Natural killer cell treated with Interleukin-12 subunit alpha and Interleukin-12 subunit beta and Interleukin-15 and Interleukin-18, amount 100 ng/mL, for 72 hours (primary cell): ENCODE data around the gene PCDH8. TPM values are rescaled to one million over a fixed set of nuclear protein-coding genes. Genes with fewer than 3 reads are reported as not detected.
A peak's percentile ranks its signal among the peaks of the same experiment; 100 is the strongest.

ENCODE experiments used
- ATAC-seq, 2 donors: fragments of 150-1000 bp; cut with Tn5 transposase in 1 of 2; sonication (Bioruptor Pico), chemical (Tn5 transposase) in 1 of 2; 2 replicates each; pipeline ENCODE4 v1.10.0; 2021
- DNase-seq: peaks from one replicate; pipeline ENCODE4 v3.0.0; 2022; ENCODE audit warnings: low spot score
- H3K27ac Mint-ChIP-seq, 2 donors: 1 replicate in 1 of 2; 2 replicates in 1 of 2; pipeline ENCODE4 v1.8.0; 2022; ENCODE audit warnings: mixed read lengths in 2 of 2, mild to moderate bottlenecking in 1 of 2, moderate library complexity in 1 of 2
- H3K27me3 Mint-ChIP-seq, 2 donors: 1 replicate in 1 of 2; 2 replicates in 1 of 2; pipeline ENCODE4 v1.8.0; 2022; ENCODE audit warnings: mixed read lengths in 2 of 2
- H3K36me3 Mint-ChIP-seq: one replicate; pipeline ENCODE4 v1.8.0; 2022; ENCODE audit warnings: mixed read lengths
- H3K4me1 Mint-ChIP-seq, 2 donors: 1 replicate in 1 of 2; 2 replicates in 1 of 2; pipeline ENCODE4 v1.8.0; 2022; ENCODE audit warnings: low read depth in 2 of 2, mixed read lengths in 2 of 2, mild to moderate bottlenecking in 1 of 2
- H3K4me3 Mint-ChIP-seq: one replicate; pipeline ENCODE4 v1.8.0; 2022; ENCODE audit warnings: mixed read lengths
- H3K9me3 Mint-ChIP-seq: 2 replicates; pipeline ENCODE4 v1.8.0; 2022; ENCODE audit warnings: mixed read lengths
- total RNA-seq, 2 donors: library from RNA; stranded (reverse); gene quantifications; one replicate each; pipeline ENCODE4 v1.2.3, GENCODE V29; 2022

Gene PCDH8
- total RNA-seq, 2 donors from 2014 or later = not detected

GRCh38 chr13:52846567-52847321, 1.7 kb downstream of the PCDH8 start:
- no peak for DNase-seq
- no peak overlapping the region for H3K27ac Mint-ChIP-seq
- H3K9me3 Mint-ChIP-seq = no peaks in the 10 kb centered on the region
- H3K36me3 Mint-ChIP-seq = peaks cover 16% of the 10 kb centered on the region
- H3K27me3 Mint-ChIP-seq = peaks cover 37 to 45% of the 10 kb centered on the region in 2 donors
- peak; percentile 47 to 62 for ATAC-seq
- H3K4me1 Mint-ChIP-seq = peaks cover 7 to 10% of the 10 kb centered on the region in 2 donors
- H3K4me3 Mint-ChIP-seq = no peak overlapping the region

GRCh38 chr13:52845766-52846566, 2.5 kb downstream of the PCDH8 start:
- Mint-ChIP-seq H3K9me3 (no peaks in the 10 kb centered on the region), H3K27me3 (peaks cover 41 to 45% of the 10 kb centered on the region in 2 donors), H3K4me3 (no peak overlapping the region), H3K4me1 (peaks cover 7 to 10% of the 10 kb centered on the region in 2 donors), H3K27ac (no peak overlapping the region), H3K36me3 (peaks cover 16% of the 10 kb centered on the region)
- ATAC-seq (peak in 1 of 2 donors; percentile 41), DNase-seq (peak; percentile 64)

DNA sequence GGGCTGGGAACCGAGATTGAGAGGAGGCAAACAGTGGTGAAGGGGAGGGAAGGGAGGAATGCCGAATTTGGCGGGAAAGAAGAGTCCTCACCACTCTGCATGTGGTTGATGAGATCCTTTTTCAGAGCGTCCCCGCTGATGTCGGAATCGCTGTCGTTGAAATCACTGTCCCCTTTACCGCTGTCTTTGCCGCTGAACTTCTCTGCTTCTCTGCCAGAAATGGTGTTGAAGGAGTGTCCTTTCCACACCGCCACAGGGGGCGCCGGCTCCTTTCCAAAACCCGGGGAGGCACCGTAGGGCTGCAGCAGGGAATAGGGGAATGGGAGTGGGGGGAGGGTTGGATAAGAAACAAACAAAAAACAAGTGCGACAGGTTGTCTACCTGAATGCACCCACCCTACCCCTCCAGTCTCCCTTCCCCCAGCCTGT, 3.1 kb downstream of the PCDH8 start:
- H3K27ac Mint-ChIP-seq = no peak overlapping the region
- no peak for DNase-seq
- H3K4me3 Mint-ChIP-seq = no peak overlapping the region
- no peaks in the 10 kb centered on the region for H3K9me3 Mint-ChIP-seq
- peaks cover 42 to 44% of the 10 kb centered on the region in 2 donors for H3K27me3 Mint-ChIP-seq
- ATAC-seq = no peak
- H3K4me1 Mint-ChIP-seq = peaks cover 7 to 10% of the 10 kb centered on the region in 2 donors
- H3K36me3 Mint-ChIP-seq = peaks cover 16% of the 10 kb centered on the region

DNA sequence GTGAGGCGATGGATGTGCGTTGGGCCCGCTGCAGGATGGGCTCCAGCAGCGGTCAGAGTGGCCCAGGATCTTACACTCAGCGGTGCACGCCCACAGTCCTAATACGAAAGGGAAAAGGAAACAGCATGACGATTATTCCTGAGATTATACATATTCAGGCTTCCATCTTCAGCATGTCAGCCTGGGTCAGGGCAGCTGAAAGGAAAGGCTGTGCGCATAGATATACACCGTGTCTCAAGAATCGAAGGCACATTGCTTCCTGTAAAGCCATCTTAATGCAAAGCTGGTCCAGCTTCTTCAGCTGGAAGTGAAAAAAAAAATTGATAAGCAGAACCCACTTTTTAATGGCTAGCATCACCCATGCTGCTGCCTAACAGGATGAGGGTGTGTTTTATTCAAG, 3.6 kb downstream of the PCDH8 start:
- Mint-ChIP-seq H3K27me3 (peaks cover 43 to 44% of the 10 kb centered on the region in 2 donors), H3K4me3 (no peak overlapping the region), H3K4me1 (peaks cover 6 to 7% of the 10 kb centered on the region in 2 donors), H3K27ac (no peak overlapping the region), H3K9me3 (no peaks in the 10 kb centered on the region), H3K36me3 (peaks cover 13% of the 10 kb centered on the region)
- ATAC-seq (no peak), DNase-seq (no peak)

DNA sequence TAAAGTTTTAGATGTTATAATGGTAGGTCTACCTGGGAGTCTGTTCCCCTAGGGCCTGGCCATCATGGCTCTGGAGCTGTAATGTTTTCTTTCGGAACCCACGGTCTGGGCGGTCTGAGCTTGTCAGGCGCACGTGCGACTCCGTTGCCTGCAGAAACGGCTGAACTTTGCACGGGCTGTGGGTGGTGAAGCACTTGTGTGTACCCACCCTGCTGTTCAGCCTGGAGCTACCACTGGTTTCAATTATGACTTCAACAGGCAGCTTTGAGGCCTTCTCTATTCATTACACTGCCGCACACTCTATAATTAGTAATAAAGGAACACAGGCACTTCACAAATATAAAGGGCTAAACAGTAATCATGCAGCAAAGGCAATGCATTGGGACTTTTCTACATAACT, 6.0 kb downstream of the PCDH8 start:
- no peaks in the 10 kb centered on the region for H3K36me3 Mint-ChIP-seq
- H3K27ac Mint-ChIP-seq = no peak overlapping the region
- no peak for DNase-seq
- ATAC-seq = no peak
- H3K27me3 Mint-ChIP-seq = peaks cover 35 to 47% of the 10 kb centered on the region in 2 donors
- no peak overlapping the region for H3K4me3 Mint-ChIP-seq
- H3K4me1 Mint-ChIP-seq = peaks cover 5 to 7% of the 10 kb centered on the region in 2 donors
- H3K9me3 Mint-ChIP-seq = no peaks in the 10 kb centered on the region

- H3K9me3 Mint-ChIP-seq = no peaks in the 10 kb centered on the region
- H3K27ac Mint-ChIP-seq = no peak overlapping the region
- H3K27me3 Mint-ChIP-seq = peaks cover 32 to 52% of the 10 kb centered on the region in 2 donors
- DNase-seq = no peak
- ATAC-seq = no peak
- H3K4me3 Mint-ChIP-seq = no peak overlapping the region
- H3K4me1 Mint-ChIP-seq = peaks cover 5 to 6% of the 10 kb centered on the region in 2 donors
- H3K36me3 Mint-ChIP-seq = no peaks in the 10 kb centered on the region
Measured at GRCh38 chr13:52840066-52840465, 8.4 kb downstream of the PCDH8 start.

DNA sequence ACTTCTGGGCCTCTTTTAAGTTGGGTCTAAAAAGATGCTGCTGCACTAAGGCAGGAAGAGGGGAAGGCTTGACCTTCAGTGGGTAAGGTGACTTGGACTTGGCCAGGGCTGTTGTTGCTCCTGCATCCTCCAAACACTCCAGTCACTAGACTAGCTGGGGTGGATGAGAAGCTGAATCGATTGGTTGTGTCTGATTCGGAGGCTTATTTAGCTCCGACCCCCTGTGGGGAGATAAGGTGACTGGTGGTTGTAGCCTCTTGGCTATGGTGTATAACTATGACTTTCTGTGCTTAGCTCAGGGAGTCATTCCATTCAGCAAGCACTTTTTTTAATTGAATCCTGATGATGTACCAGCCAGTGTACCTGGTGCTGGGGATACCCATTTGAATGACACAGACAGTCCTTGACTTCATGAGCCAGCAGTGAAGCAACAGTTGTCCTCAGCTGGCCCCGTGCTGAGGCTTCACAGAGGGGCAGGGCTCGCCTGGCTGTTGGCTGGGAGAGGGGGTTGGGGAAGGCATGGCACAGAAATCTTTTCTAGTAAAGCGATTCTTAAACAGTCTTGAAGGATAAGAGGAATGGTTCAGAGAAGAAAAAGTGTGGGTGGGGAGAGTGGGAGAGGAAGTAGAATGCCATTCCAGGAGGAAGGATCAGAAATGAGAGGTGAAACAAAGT, 9.9 kb downstream of the PCDH8 start:
- no peaks in the 10 kb centered on the region for H3K4me1 Mint-ChIP-seq
- H3K9me3 Mint-ChIP-seq = no peaks in the 10 kb centered on the region
- peaks cover 26 to 42% of the 10 kb centered on the region in 2 donors for H3K27me3 Mint-ChIP-seq
- DNase-seq (no peak), ATAC-seq (no peak)
- H3K4me3 Mint-ChIP-seq = no peak overlapping the region
- H3K36me3 Mint-ChIP-seq = no peaks in the 10 kb centered on the region
- no peak overlapping the region for H3K27ac Mint-ChIP-seq

DNA sequence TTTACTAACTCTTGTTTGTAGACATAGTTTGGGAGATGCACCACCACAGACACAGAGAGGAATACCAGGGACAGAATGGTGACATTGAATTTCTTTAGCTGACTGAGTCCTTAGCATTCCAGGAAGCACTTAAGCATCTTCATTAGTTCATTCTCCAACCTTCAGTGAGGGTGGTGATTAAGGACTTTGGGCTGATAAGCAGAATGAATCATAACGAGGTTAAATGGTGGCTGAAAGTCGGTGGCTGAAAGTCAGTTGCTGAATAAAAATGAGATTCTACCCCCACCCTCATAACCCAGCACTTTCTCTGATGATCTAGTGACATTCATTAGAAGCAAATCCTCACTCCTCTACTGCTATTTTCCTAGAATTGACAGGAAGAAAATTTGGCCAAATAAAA, 10.6 kb downstream of the PCDH8 start:
- no peak for DNase-seq

GRCh38 chr13:52835071-52835839, 13.2 kb downstream of the PCDH8 start:
- no peaks in the 10 kb centered on the region for H3K9me3 Mint-ChIP-seq
- no peak for ATAC-seq
- H3K4me3 Mint-ChIP-seq = no peak overlapping the region
- H3K36me3 Mint-ChIP-seq = no peaks in the 10 kb centered on the region
- no peak overlapping the region for H3K27ac Mint-ChIP-seq
- H3K4me1 Mint-ChIP-seq = no peaks in the 10 kb centered on the region
- H3K27me3 Mint-ChIP-seq = peaks cover 19 to 49% of the 10 kb centered on the region in 2 donors
- DNase-seq = no peak

More for the DNA sequence above, 10.6 kb downstream of the PCDH8 start:
- Mint-ChIP-seq H3K4me1 (no peaks in the 10 kb centered on the region), H3K36me3 (no peaks in the 10 kb centered on the region), H3K27me3 (peaks cover 20 to 35% of the 10 kb centered on the region in 2 donors), H3K27ac (no peak overlapping the region), H3K4me3 (no peak overlapping the region), H3K9me3 (no peaks in the 10 kb centered on the region)
- no peak for ATAC-seq

DNA sequence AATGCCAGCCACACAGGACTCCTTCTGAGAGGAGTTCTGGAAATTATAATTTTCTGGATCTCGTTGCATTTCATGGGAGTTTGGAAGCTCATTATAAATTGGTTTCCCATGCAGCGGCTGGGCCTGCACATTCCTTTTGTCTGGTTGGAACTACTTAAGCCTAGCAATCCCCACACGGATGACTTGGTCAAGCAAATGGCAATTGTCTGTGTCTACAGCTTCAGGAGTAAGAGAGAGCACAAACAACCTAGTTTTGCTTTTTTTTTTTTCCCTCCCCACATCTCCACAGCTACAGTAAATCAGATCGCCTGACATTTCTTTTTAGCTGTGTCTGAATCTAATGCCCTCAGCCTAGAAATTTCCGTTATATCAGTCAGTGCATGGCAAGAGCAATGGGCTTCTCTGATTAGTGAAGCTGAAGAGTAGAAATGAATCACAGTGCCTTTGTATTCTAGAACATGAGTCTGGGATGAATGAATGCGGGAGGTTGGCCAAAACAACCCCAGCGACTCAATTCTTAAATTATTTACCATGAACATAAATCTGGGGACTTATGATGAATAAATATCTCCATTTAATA, 15.1 kb downstream of the PCDH8 start:
- H3K36me3 Mint-ChIP-seq = no peaks in the 10 kb centered on the region
- H3K27me3 Mint-ChIP-seq = peaks cover 9 to 38% of the 10 kb centered on the region in 2 donors
- no peaks in the 10 kb centered on the region for H3K4me1 Mint-ChIP-seq
- DNase-seq (no peak), ATAC-seq (no peak)
- no peak overlapping the region for H3K27ac Mint-ChIP-seq
- no peak overlapping the region for H3K4me3 Mint-ChIP-seq
- no peaks in the 10 kb centered on the region for H3K9me3 Mint-ChIP-seq

GRCh38 chr13:52832313-52832712, 16.1 kb downstream of the PCDH8 start:
- Mint-ChIP-seq H3K36me3 (no peaks in the 10 kb centered on the region), H3K9me3 (no peaks in the 10 kb centered on the region), H3K27me3 (peaks cover 17 to 28% of the 10 kb centered on the region in 2 donors), H3K4me1 (no peaks in the 10 kb centered on the region), H3K27ac (no peak overlapping the region), H3K4me3 (no peak overlapping the region)
- ATAC-seq = no peak
- no peak for DNase-seq

DNA sequence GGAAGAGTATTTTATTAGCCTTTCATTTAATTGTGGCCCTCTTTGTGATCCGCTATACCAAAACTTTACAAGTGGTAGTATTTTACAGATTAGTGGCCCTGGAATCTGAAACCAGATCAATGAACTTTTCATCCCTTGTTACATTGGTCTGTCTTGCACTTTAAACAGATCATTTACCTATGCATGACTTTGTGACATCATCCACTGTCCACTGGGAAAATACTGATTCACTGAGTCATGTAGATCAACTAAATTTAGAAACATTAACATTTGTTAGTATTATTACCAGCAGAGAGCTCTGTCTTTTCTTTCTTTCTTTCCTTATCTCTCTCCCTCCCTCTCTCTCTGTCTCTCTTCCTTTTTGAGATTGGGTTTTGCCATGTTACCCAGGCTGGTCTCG, 17.5 kb downstream of the PCDH8 start:
- no peaks in the 10 kb centered on the region for H3K9me3 Mint-ChIP-seq
- no peak overlapping the region for H3K27ac Mint-ChIP-seq
- H3K4me1 Mint-ChIP-seq = no peaks in the 10 kb centered on the region
- H3K27me3 Mint-ChIP-seq = peaks cover 17 to 23% of the 10 kb centered on the region in 2 donors
- ATAC-seq (no peak), DNase-seq (no peak)
- H3K4me3 Mint-ChIP-seq = no peak overlapping the region
- H3K36me3 Mint-ChIP-seq = no peaks in the 10 kb centered on the region

- H3K36me3 Mint-ChIP-seq = no peaks in the 10 kb centered on the region
- H3K4me1 Mint-ChIP-seq = no peaks in the 10 kb centered on the region
- no peak overlapping the region for H3K4me3 Mint-ChIP-seq
- no peak overlapping the region for H3K27ac Mint-ChIP-seq
- no peak for DNase-seq
- no peaks in the 10 kb centered on the region for H3K9me3 Mint-ChIP-seq
- ATAC-seq = no peak
- H3K27me3 Mint-ChIP-seq = peaks cover 15 to 27% of the 10 kb centered on the region in 2 donors
Measured at GRCh38 chr13:52827839-52828238, 20.6 kb downstream of the PCDH8 start.
